Adrenal gland (tissue), 19 donors: ENCODE measurements around the gene HRH4. TPM values are rescaled to one million over a fixed set of nuclear protein-coding genes. Genes with fewer than 3 reads are reported as not detected.

Experiments
- DNase-seq, 7 donors: peaks; one replicate each; pipeline ENCODE4 v3.0.0-alpha.2; 2019 to 2020
- H3K27ac ChIP-seq, 5 donors: fragments of 200-600 bp; sonication (generic) in 4 of 5; 1 replicate in 3 of 5; 2 replicates in 2 of 5; pipeline versions ENCODE4 v1.5.1 to v1.8.0; 2016 to 2020; ENCODE audit warnings: mild to moderate bottlenecking in 1 of 5
- H3K27me3 ChIP-seq: fragments of 200-600 bp; 2 replicates; pipeline ENCODE4 v1.8.0; 2021
- H3K36me3 ChIP-seq, 2 donors: fragments of 200-600 bp; replicated peaks in 1 of 2; 1 replicate in 1 of 2; 2 replicates in 1 of 2; pipeline versions ENCODE4 v1.5.1 to v1.8.0; 2018 to 2022
- H3K4me1 ChIP-seq, 2 donors: fragments of 200-600 bp; replicated peaks in 1 of 2; 1 replicate in 1 of 2; 2 replicates in 1 of 2; pipeline versions ENCODE4 v1.5.1 to v1.8.0; 2018 to 2021
- H3K4me3 ChIP-seq, 4 donors: fragments of 200-600 bp; sonication (generic) in 3 of 4; one replicate each; pipeline ENCODE4 v1.5.1; 2016 to 2018
- H3K9me3 ChIP-seq, 3 donors: fragments of 200-600 bp; sonication (generic) in 1 of 3; replicated peaks in 1 of 3; 1 replicate in 2 of 3; 2 replicates in 1 of 3; pipeline versions ENCODE4 v1.5.1 to v1.8.0; 2016 to 2021
- POLR2A ChIP-seq, 2 donors: fragments of 450-650 bp; IDR thresholded peaks; one replicate each; pipeline ENCODE4 v1.6.1; 2017; ENCODE audit warnings: antibody characterized with exemption in 2 of 2, mild to moderate bottlenecking in 2 of 2, moderate library complexity in 1 of 2
- WGBS, 4 donors: extraction: QIAGEN DNeasy Blood & Tissue Kit in 2 of 4; methylation state at CpG; one replicate each; pipeline versions ENCODE4 v1.1.5 to v1.1.7; 2013 to 2017; 5-methylcytosine and 5-hydroxymethylcytosine counted together
- intact Hi-C, 2 donors: fragments of 100-400 bp; cut with DNase I; formaldehyde crosslinking; loops; one replicate each; pipeline versions ENCODE4 v1.14.1 to v1.15.0; 2022 to 2023
- long read RNA-seq, 10 donors: library from polyadenylated mRNA in 3 of 10; unstranded in 2 of 10; stranded (forward) in 1 of 10; transcript quantifications; one replicate each; pipeline ENCODE4 v2.0.0 and lab custom pipeline, GENCODE V29; 2021 to 2026
- polyA plus RNA-seq, 3 donors: library from polyadenylated mRNA; stranded (reverse); fragments of 200-250 nt in 2 of 3; fragments of 350-450 nt in 1 of 3; fragmentation: Illumina TruSeq in 1 of 3; extraction: RNeasy Lipid Tissue Mini Kit (QIAGEN cat#74804) in 1 of 3; gene quantifications; one replicate each; pipeline ENCODE4 v1.2.3, GENCODE V29; 2013 to 2014
- total RNA-seq, 9 donors: library from RNA; depleted of rRNA in 4 of 9; stranded (reverse); fragments of >200 nt in 4 of 9; fragments of 120-200 nt in 1 of 9; fragmentation: NEBNext Ultra II Directional in 1 of 9; extraction: Animal tissue kit (Norgen Biotek cat#: 25700) in 1 of 9; gene quantifications; one replicate each; pipeline versions ENCODE4 v1.1.0 to v1.2.4, GENCODE V29; 2013 to 2023
- TF ChIP-seq, protein P1 (sequence below), 6 experiments: fragments of 450-650 bp in 4 of 6; fragments of 200-600 bp in 2 of 6; sonication (generic) in 1 of 6; IDR thresholded peaks; 1 replicate in 5 of 6; 2 replicates in 1 of 6; pipeline versions ENCODE4 v1.5.1 to v1.8.0; 2016 to 2021; ENCODE audit warnings: antibody characterized with exemption in 6 of 6, mild to moderate bottlenecking in 2 of 6, moderate library complexity in 1 of 6
- donor health status: healthy with polysubstance abuse.
- donor health status: Bipolar disorder and iron deficiency.
- donor health status: DM: yes; HTN: yes; CAD: no.
- donor health status: DM: no; HTN: no; CAD: no.
- donor health status: DM: no; HTN: no; CAD: no.
- donor health status: DM: yes; HTN: yes; CAD: no.

Gene HRH4, protein sequence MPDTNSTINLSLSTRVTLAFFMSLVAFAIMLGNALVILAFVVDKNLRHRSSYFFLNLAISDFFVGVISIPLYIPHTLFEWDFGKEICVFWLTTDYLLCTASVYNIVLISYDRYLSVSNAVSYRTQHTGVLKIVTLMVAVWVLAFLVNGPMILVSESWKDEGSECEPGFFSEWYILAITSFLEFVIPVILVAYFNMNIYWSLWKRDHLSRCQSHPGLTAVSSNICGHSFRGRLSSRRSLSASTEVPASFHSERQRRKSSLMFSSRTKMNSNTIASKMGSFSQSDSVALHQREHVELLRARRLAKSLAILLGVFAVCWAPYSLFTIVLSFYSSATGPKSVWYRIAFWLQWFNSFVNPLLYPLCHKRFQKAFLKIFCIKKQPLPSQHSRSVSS
- under 1 TPM in 2 of 9 donors, not detected in 7; 0.06 to 0.13 TPM for total RNA-seq
- under 1 TPM in 2 of 3 donors, not detected in 1; 0.03 to 0.05 TPM for polyA plus RNA-seq
- long read RNA-seq, donor 1: 0 reads
- long read RNA-seq, donor 2: 0 reads
- long read RNA-seq, donor 3: 0 reads
- long read RNA-seq, donor 4: 0 reads
- long read RNA-seq, donor 5: 0 reads
- long read RNA-seq, donor 6: 0 reads
- long read RNA-seq, donor 7: 0 reads
- long read RNA-seq, donor 8: 0 reads
- long read RNA-seq, donor 9: 0 reads
- long read RNA-seq, donor 10: 0 reads

DNA sequence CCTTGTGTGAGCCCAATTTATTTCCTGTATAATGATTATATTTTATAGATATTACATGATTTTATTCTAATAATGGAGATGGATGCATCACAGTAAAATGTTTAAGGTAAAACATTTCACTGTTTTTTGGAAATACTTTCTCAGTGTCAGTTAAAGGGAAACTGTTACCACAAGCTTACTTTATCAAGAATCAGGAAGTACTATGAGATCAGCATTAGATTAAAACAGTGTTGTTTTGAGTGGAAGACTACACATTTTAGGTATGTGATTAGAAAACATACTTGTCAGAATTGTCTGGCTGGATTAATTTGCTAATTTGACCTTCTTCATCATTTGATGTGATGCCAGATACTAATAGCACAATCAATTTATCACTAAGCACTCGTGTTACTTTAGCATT is at the start of gene HRH4:
TSS of gene HRH4 (plus strand) at position 250 of the 400 bp plus-strand sequence. CDS start at position 342, 92 bp downstream.
- Histone ChIP-seq H3K36me3 (no peaks in the 10 kb centered on the region), H3K9me3 (no peaks in the 10 kb centered on the region), H3K27ac (no peak within 1 kb of the TSS), H3K4me1 (no peaks in the 10 kb centered on the region), H3K27me3 (no peaks in the 10 kb centered on the region), H3K4me3 (no peak within 1 kb of the TSS)
- intact Hi-C loops: no loop called here
- no peak for TF ChIP-seq POLR2A (IDR thresholded peaks at IDR 0.05)
- TF ChIP-seq, protein P1, sequence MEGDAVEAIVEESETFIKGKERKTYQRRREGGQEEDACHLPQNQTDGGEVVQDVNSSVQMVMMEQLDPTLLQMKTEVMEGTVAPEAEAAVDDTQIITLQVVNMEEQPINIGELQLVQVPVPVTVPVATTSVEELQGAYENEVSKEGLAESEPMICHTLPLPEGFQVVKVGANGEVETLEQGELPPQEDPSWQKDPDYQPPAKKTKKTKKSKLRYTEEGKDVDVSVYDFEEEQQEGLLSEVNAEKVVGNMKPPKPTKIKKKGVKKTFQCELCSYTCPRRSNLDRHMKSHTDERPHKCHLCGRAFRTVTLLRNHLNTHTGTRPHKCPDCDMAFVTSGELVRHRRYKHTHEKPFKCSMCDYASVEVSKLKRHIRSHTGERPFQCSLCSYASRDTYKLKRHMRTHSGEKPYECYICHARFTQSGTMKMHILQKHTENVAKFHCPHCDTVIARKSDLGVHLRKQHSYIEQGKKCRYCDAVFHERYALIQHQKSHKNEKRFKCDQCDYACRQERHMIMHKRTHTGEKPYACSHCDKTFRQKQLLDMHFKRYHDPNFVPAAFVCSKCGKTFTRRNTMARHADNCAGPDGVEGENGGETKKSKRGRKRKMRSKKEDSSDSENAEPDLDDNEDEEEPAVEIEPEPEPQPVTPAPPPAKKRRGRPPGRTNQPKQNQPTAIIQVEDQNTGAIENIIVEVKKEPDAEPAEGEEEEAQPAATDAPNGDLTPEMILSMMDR (IDR thresholded peaks at IDR 0.05): no peak
- no peak for DNase-seq
- WGBS, 4 donors: 31 to 39% (median 35%) methylated on average over 1 of the region's 1 CpG

DNA sequence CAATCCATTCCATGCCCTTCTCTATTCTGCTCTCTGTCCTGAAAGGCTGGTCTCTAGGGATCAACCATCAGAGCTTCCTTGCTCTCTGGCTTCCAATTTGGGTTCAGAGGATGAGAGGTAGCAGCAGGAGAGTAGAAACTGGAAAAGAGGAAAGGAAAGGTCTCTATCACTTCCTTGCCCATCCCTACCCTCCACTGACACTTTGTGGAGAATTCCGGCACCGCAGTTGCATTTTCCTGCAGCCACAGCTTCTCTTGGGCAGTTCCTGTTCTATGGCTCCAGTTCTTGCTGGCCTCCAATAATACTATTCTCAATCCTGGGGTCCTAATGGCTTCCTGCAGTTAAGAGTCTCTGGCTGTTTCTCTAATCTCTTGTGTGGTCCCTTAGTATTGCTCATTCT is 47.3 kb upstream of the HRH4 start:
- peak in 1 of 7 donors; percentile 15 for DNase-seq
- Histone ChIP-seq H3K4me3 (no peak overlapping the region), H3K36me3 (no peaks in the 10 kb centered on the region), H3K4me1 (no peaks in the 10 kb centered on the region), H3K9me3 (no peaks in the 10 kb centered on the region), H3K27ac (no peak overlapping the region), H3K27me3 (peaks cover 9% of the 10 kb centered on the region)
- 68 to 88% (median 81%) methylated on average over 2 of the region's 2 CpGs for WGBS, 4 donors
- no peak for TF ChIP-seq POLR2A (IDR thresholded peaks at IDR 0.05)
- TF ChIP-seq, protein P1 (IDR thresholded peaks at IDR 0.05): peak in 3 of 6 experiments; percentile 5 to 30 (median 28)
- intact Hi-C loops: no loop called here

DNA sequence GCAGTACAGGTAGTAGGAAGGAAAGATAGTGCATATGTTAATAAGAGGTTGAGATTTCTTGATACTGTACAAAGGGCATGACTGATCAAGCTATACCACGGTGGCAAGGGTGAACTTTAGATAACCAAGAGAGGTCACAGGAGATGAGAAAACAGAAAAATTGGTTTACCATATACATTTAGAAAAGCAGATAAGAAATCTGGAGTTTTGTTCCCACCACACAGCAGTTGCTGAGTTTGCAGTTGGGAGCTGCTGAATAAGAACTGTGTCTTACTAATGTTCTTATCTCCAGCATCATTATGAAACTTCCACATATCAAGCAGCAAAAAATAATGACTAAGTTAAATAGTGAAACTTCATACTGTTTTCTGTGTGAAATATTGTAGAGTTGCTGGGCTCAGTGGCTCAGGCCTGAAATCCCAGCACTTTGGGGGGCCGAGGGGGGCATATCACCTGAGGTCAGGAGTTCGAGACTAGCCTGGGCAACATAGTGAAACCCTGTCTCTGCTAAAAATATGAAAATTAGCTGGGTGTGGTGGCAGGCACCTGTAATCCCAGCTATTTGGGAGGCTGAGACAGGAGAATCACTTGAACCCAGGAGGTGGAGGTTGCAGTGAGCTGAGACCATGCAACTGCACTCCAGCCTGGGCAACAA is 46.0 kb upstream of the HRH4 start:
- intact Hi-C loops: no loop called here
- 73 to 88% (median 82%) methylated on average over 3 of the region's 3 CpGs for WGBS, 4 donors
- DNase-seq: no peak
- H3K4me1 ChIP-seq: no peaks in the 10 kb centered on the region
- no peak overlapping the region for H3K4me3 ChIP-seq
- H3K27ac ChIP-seq: no peak overlapping the region
- no peaks in the 10 kb centered on the region for H3K36me3 ChIP-seq
- TF ChIP-seq POLR2A (IDR thresholded peaks at IDR 0.05): no peak
- TF ChIP-seq, protein P1 (IDR thresholded peaks at IDR 0.05): no peak
- H3K27me3 ChIP-seq: peaks cover 9% of the 10 kb centered on the region
- no peaks in the 10 kb centered on the region for H3K9me3 ChIP-seq

DNA sequence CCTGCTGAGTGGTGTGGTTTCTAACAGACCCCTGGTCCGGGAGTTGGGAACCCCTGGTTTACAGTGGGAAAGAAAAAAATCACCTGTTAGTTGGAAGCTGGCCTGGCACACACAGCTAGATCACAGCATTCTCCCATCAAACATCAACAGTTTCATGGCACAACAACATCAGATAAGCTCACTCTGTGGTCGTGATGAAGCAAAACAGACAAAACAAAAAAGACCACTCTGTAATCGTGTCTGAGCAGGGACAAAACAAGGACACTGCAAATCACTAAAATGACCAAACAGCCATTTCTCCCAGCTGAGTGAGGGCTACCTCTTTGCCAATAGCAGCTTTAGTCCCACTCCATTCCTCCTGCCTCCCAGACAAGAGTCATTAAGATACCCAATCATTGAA is 43.0 kb upstream of the HRH4 start:
- intact Hi-C loops: no loop called here
- Histone ChIP-seq H3K4me1 (no peaks in the 10 kb centered on the region), H3K27ac (no peak overlapping the region), H3K4me3 (no peak overlapping the region), H3K27me3 (peaks cover 15% of the 10 kb centered on the region), H3K36me3 (no peaks in the 10 kb centered on the region), H3K9me3 (no peaks in the 10 kb centered on the region)
- no peak for DNase-seq
- 20 to 39% (median 39%) methylated on average over 3 of the region's 3 CpGs for WGBS, 4 donors
- TF ChIP-seq POLR2A (IDR thresholded peaks at IDR 0.05): no peak
- TF ChIP-seq, protein P1 (IDR thresholded peaks at IDR 0.05): no peak
